NT2/D1 (cell line): Measurements from ENCODE around the gene ST3GAL6.

Experiments
- SUZ12 ChIP-seq: IDR thresholded peaks from 2 replicates; pipeline ENCODE4 v1.6.1; 2011; ENCODE audit not compliant: insufficient read length, insufficient read depth; ENCODE audit errors: extremely low read depth
- YY1 ChIP-seq: IDR thresholded peaks from 2 replicates; pipeline ENCODE4 v1.6.1; 2011; ENCODE audit not compliant: insufficient read length, insufficient read depth
- ZNF274 ChIP-seq: IDR thresholded peaks from 2 replicates; pipeline ENCODE4 v1.6.1; 2011; ENCODE audit warnings: mild to moderate bottlenecking, low read depth, low read length

- TF ChIP-seq YY1 (no peak), SUZ12 (no peak), ZNF274 (no peak)
These were observed 44.4 kb downstream of the ST3GAL6 start for GRCh38 chr3:98807561-98807960.
